Thoracic aorta (tissue), 2 donors: ENCODE measurements around the gene ZNF786. TPM values are rescaled to one million over a fixed set of nuclear protein-coding genes. Genes with fewer than 3 reads are reported as not detected.

ENCODE experiments used
- ATAC-seq: fragments of 150-250 bp; one replicate; pipeline ENCODE4 v1.8.0; 2017; ENCODE audit warnings: low read depth; ENCODE audit not compliant: insufficient number of reproducible peaks, low FRiP score
- DNase-seq: peaks from one replicate; pipeline ENCODE4 v3.0.0-alpha.2; 2020; ENCODE audit warnings: low spot score
- H3K27ac ChIP-seq, 2 donors: fragments of 200-600 bp; sonication (generic); 1 replicate in 1 of 2; 2 replicates in 1 of 2; pipeline ENCODE4 v1.5.1; 2016; ENCODE audit warnings: mild to moderate bottlenecking in 2 of 2, moderate library complexity in 2 of 2
- H3K27me3 ChIP-seq: fragments of 200-600 bp; sonication (generic); replicated peaks from 2 replicates; pipeline ENCODE4 v1.6.0; 2016; ENCODE audit warnings: mild to moderate bottlenecking; ENCODE audit not compliant: insufficient read depth
- H3K36me3 ChIP-seq: fragments of 200-600 bp; sonication (generic); one replicate; pipeline ENCODE4 v1.5.1; 2016
- H3K4me1 ChIP-seq, 2 donors: fragments of 200-600 bp; sonication (generic); 1 replicate in 1 of 2; 2 replicates in 1 of 2; pipeline versions ENCODE4 v1.5.1 to v1.6.0; 2016; ENCODE audit warnings: low read depth in 2 of 2, mild to moderate bottlenecking in 1 of 2; ENCODE audit not compliant: control insufficient read depth in 1 of 2
- H3K4me3 ChIP-seq: fragments of 200-600 bp; sonication (generic); 2 replicates; pipeline ENCODE4 v1.5.1; 2016; ENCODE audit warnings: mild to moderate bottlenecking
- H3K9me3 ChIP-seq: fragments of 200-600 bp; sonication (generic); 2 replicates; pipeline ENCODE4 v1.5.1; 2016
- CTCF ChIP-seq: fragments of 200-600 bp; sonication (generic); IDR thresholded peaks from one replicate; pipeline ENCODE4 v1.5.1; 2019; ENCODE audit warnings: antibody characterized with exemption
- total RNA-seq, 2 donors: library from RNA; depleted of rRNA; stranded (reverse); fragments of >200 nt; gene quantifications; one replicate each; pipeline versions ENCODE4 v1.1.0 to v1.2.3, GENCODE V29; 2016

The ZNF786 gene
- total RNA-seq, 2 donors from 2014 or later = 9.2 to 11.4 TPM

- Histone ChIP-seq H3K9me3 (no peaks in the 10 kb centered on the region), H3K27ac (no peak overlapping the region), H3K36me3 (no peaks in the 10 kb centered on the region), H3K4me1 (no peaks in the 10 kb centered on the region), H3K27me3 (no peaks in the 10 kb centered on the region), H3K4me3 (no peak overlapping the region)
- DNase-seq = no peak
- TF ChIP-seq CTCF = no peak
- no peak for ATAC-seq
Observed at GRCh38 chr7:149081914-149082313, 8.6 kb downstream of the ZNF786 start.

- H3K4me3 ChIP-seq = no peak overlapping the region
- no peak for TF ChIP-seq CTCF
- no peak overlapping the region for H3K27ac ChIP-seq
- DNase-seq (no peak), ATAC-seq (no peak)
- H3K9me3 ChIP-seq = no peaks in the 10 kb centered on the region
- no peaks in the 10 kb centered on the region for H3K27me3 ChIP-seq
- no peaks in the 10 kb centered on the region for H3K36me3 ChIP-seq
- H3K4me1 ChIP-seq = no peaks in the 10 kb centered on the region
Observed at GRCh38 chr7:149077594-149077993, 12.9 kb downstream of the ZNF786 start.

GRCh38 chr7:149075286-149075685 is 15.2 kb downstream of the ZNF786 start:
- no peak for TF ChIP-seq CTCF
- peaks cover 18% of the 10 kb centered on the region for H3K36me3 ChIP-seq
- H3K27me3 ChIP-seq = no peaks in the 10 kb centered on the region
- ATAC-seq (no peak), DNase-seq (no peak)
- no peaks in the 10 kb centered on the region for H3K9me3 ChIP-seq
- no peak overlapping the region for H3K4me3 ChIP-seq
- no peaks in the 10 kb centered on the region for H3K4me1 ChIP-seq
- H3K27ac ChIP-seq = no peak overlapping the region

- Histone ChIP-seq H3K27me3 (no peaks in the 10 kb centered on the region), H3K27ac (no peak overlapping the region), H3K4me1 (no peaks in the 10 kb centered on the region), H3K4me3 (no peak overlapping the region), H3K36me3 (peaks cover 22% of the 10 kb centered on the region), H3K9me3 (no peaks in the 10 kb centered on the region)
- DNase-seq = no peak
- no peak for ATAC-seq
- no peak for TF ChIP-seq CTCF
Observed at GRCh38 chr7:149074116-149074885, 16.2 kb downstream of the ZNF786 start.

GRCh38 chr7:149072438-149072775 is 18.1 kb downstream of the ZNF786 start:
- DNase-seq (no peak), ATAC-seq (no peak)
- TF ChIP-seq CTCF = no peak
- H3K36me3 ChIP-seq = peaks cover 22% of the 10 kb centered on the region
- no peaks in the 10 kb centered on the region for H3K9me3 ChIP-seq
- no peak overlapping the region for H3K27ac ChIP-seq
- H3K27me3 ChIP-seq = no peaks in the 10 kb centered on the region
- no peaks in the 10 kb centered on the region for H3K4me1 ChIP-seq
- no peak overlapping the region for H3K4me3 ChIP-seq
